Keratinocyte (primary cell): ENCODE data around the gene UNC13B.

Experiments used
- EZH2 ChIP-seq: IDR thresholded peaks from one replicate; pipeline ENCODE4 v1.6.1; 2012; ENCODE audit warnings: inconsistent platforms, mild to moderate bottlenecking, low read length, moderate library complexity
- TF ChIP-seq, protein P1 (sequence below), 3 experiments: IDR thresholded peaks in 1 of 3; conservative IDR thresholded peaks in 1 of 3; optimal IDR thresholded peaks in 1 of 3; 2 replicates in 2 of 3; 3 replicates in 1 of 3; pipeline versions ENCODE3 to v1.5.1; 2011; ENCODE audit warnings: low read length in 3 of 3, mild to moderate bottlenecking in 3 of 3, moderate library complexity in 2 of 3, control low read depth in 1 of 3, inconsistent platforms in 1 of 3; ENCODE audit not compliant: insufficient read depth in 2 of 3; ENCODE audit errors: extremely low read depth in 1 of 3

DNA sequence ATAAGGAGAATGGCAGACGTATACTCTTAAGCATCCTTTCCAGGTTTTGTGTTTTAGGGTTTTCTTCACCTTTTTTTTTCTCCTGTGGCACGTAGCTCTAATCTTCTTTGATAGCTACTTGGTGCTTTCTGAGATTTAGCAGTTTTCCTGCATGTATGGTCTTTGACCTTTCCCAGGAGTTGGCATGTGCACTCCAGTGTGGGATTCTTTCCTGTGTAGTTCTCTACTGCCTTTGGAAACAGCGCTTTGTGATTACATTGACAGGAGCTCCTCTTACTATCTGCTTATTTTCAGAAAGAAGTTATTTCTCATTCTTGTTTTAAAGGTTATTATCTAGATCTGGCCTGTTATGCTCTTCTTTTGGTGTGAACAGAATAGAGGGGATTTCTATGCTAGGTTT lies 65.5 kb downstream of the UNC13B start:
- TF ChIP-seq, protein P1, sequence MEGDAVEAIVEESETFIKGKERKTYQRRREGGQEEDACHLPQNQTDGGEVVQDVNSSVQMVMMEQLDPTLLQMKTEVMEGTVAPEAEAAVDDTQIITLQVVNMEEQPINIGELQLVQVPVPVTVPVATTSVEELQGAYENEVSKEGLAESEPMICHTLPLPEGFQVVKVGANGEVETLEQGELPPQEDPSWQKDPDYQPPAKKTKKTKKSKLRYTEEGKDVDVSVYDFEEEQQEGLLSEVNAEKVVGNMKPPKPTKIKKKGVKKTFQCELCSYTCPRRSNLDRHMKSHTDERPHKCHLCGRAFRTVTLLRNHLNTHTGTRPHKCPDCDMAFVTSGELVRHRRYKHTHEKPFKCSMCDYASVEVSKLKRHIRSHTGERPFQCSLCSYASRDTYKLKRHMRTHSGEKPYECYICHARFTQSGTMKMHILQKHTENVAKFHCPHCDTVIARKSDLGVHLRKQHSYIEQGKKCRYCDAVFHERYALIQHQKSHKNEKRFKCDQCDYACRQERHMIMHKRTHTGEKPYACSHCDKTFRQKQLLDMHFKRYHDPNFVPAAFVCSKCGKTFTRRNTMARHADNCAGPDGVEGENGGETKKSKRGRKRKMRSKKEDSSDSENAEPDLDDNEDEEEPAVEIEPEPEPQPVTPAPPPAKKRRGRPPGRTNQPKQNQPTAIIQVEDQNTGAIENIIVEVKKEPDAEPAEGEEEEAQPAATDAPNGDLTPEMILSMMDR (optimal IDR thresholded peaks at IDR 0.05 in 1 of 3, IDR thresholded peaks at IDR 0.05 in 1 of 3, conservative IDR thresholded peaks at IDR 0.05 in 1 of 3; ENCODE audit: extremely low read depth in 1 of 3, insufficient read depth in 2 of 3, low read length in 3 of 3): no peak
- no peak for TF ChIP-seq EZH2
